RWPE1 (cell line): ENCODE measurements around the gene SERPINA4.

Experiments used
- CTCF ChIA-PET: fragments of 350-600 bp; sonication (Branson Sonifier 250); formaldehyde crosslinking; extraction: SDS; loops from one replicate; lab custom pipeline; 2021; lab: Yijun Ruan, JAX
- POLR2A ChIA-PET: fragments of 400-600 bp; formaldehyde crosslinking; extraction: SDS; loops from one replicate; lab custom pipeline; 2020; ENCODE audit warnings: antibody characterized with exemption; ENCODE audit not compliant: low non-redundant PET; lab: Yijun Ruan, JAX
- DNase-seq: peaks from one replicate; pipeline ENCODE4 v3.0.0; 2012; ENCODE audit warnings: low spot score
- H3K27ac ChIP-seq: fragments of 450-650 bp; 2 replicates; pipeline ENCODE4 v1.5.1; 2017
- CTCF ChIP-seq: fragments of 450-650 bp; conservative IDR thresholded peaks from 2 replicates; pipeline ENCODE4 v1.5.1; 2017; ENCODE audit warnings: low read depth, mild to moderate bottlenecking

The SERPINA4 gene

GRCh38 chr14:94542111-94542810 lies 19.0 kb upstream of the SERPINA4 start:
- CTCF ChIA-PET = interaction anchor here (0.5 to 1.0 kb wide), 2 partner anchors 139 to 888 kb away, joined by 3 to 4 read pairs; no protein-coding TSS in a partner anchor
- POLR2A ChIA-PET = no interaction called here
- DNase-seq = peak; percentile 23
- TF ChIP-seq CTCF = no peak
- H3K27ac ChIP-seq = peak overlapping the region; percentile 92

- ChIA-PET CTCF (interaction anchor here (0.5 kb wide), 2 partner anchors 364 to 888 kb away, joined by 3 to 6 read pairs; no protein-coding TSS in a partner anchor), POLR2A (no interaction called here)
- TF ChIP-seq CTCF = no peak
- no peak for DNase-seq
- H3K27ac ChIP-seq = peak overlapping the region; percentile 92
Observed at GRCh38 chr14:94542811-94543440, 18.3 kb upstream of the SERPINA4 start.

GRCh38 chr14:94543449-94544124 lies 17.7 kb upstream of the SERPINA4 start:
- peak overlapping the region; percentile 92 for H3K27ac ChIP-seq
- ChIA-PET POLR2A (no interaction called here), CTCF (interaction anchor here (0.5 kb wide), 1 partner anchor 364 kb away, joined by 6 read pairs; no protein-coding TSS in a partner anchor)
- TF ChIP-seq CTCF = no peak
- DNase-seq = peak; percentile 64

- H3K27ac ChIP-seq = peak overlapping the region; percentile 92; the same call in 1 of the 2 replicates
- no peak for TF ChIP-seq CTCF
- CTCF ChIA-PET = no interaction called here
- POLR2A ChIA-PET = no interaction called here
- DNase-seq = no peak
Observed at GRCh38 chr14:94544726-94545125, 16.5 kb upstream of the SERPINA4 start.

GRCh38 chr14:94545131-94545841 lies 16.0 kb upstream of the SERPINA4 start:
- ChIA-PET CTCF (interaction anchor here (0.6 kb wide), 1 partner anchor 138 kb away, joined by 5 read pairs; no protein-coding TSS in a partner anchor), POLR2A (no interaction called here)
- peak overlapping the region; percentile 92; the same call in 1 of the 2 replicates for H3K27ac ChIP-seq
- DNase-seq = no peak
- TF ChIP-seq CTCF = no peak
